ENCODE results near the gene TTI1.

Gene TTI1

GRCh38 chr20:38057351-38057972 is 24.2 kb upstream of the TTI1 start:
- peak; percentile 69 for DNase-seq (ENCODE audit: low spot score)
- peak; percentile 58 for TF ChIP-seq CTCF (IDR thresholded peaks at IDR 0.05; ENCODE audit: borderline replicate concordance, control extremely low read depth, extremely low read depth, insufficient read depth, missing control alignments)
- in situ Hi-C loops (cut with MboI; ENCODE audit: low sequenced_read_pairs, unreplicated experiment): loop anchor here (5.0 kb wide), 1 partner anchor 165 kb away; no protein-coding TSS in a partner anchor

GRCh38 chr20:38055848-38056247 is 22.6 kb upstream of the TTI1 start:
- in situ Hi-C loops (cut with MboI; ENCODE audit: low sequenced_read_pairs, unreplicated experiment): loop anchor here (5.0 kb wide), 1 partner anchor 166 kb away; no protein-coding TSS in a partner anchor
- no peak for DNase-seq (ENCODE audit: low spot score)
- TF ChIP-seq CTCF (IDR thresholded peaks at IDR 0.05; ENCODE audit: borderline replicate concordance, control extremely low read depth, extremely low read depth, insufficient read depth, missing control alignments): no peak

DNA sequence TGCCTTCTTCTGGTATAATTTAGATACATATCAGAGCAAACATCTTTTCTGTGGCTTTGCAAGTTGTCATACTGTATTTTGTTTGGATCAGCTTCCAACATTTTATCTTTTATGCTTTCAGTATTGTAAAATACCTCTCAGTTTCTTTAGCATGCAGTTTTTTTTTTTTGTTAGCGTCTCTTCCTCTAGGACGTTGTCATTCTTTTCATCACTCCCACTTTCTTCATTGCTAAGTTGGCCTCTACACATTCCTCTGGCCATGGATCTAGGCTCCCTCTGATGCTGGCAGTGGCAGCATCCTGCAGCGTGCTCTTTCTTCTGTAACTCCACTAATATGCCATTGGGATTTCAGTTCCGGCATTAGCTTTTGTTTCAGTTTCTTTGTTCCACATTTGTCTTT is 22.0 kb upstream of the TTI1 start:
- DNase-seq (ENCODE audit: low spot score): no peak
- in situ Hi-C loops (cut with MboI; ENCODE audit: low sequenced_read_pairs, unreplicated experiment): loop anchor here (5.0 kb wide), 1 partner anchor 167 kb away; no protein-coding TSS in a partner anchor
- TF ChIP-seq CTCF (IDR thresholded peaks at IDR 0.05; ENCODE audit: borderline replicate concordance, control extremely low read depth, extremely low read depth, insufficient read depth, missing control alignments): no peak

- DNase-seq (ENCODE audit: low spot score): no peak
- in situ Hi-C loops (cut with MboI; ENCODE audit: low sequenced_read_pairs, unreplicated experiment): loop anchor here (5.0 kb wide), 1 partner anchor 168 kb away; no protein-coding TSS in a partner anchor
- no peak for TF ChIP-seq CTCF (IDR thresholded peaks at IDR 0.05; ENCODE audit: borderline replicate concordance, control extremely low read depth, extremely low read depth, insufficient read depth, missing control alignments)
Measured at GRCh38 chr20:38054647-38055046, 21.4 kb upstream of the TTI1 start.

DNA sequence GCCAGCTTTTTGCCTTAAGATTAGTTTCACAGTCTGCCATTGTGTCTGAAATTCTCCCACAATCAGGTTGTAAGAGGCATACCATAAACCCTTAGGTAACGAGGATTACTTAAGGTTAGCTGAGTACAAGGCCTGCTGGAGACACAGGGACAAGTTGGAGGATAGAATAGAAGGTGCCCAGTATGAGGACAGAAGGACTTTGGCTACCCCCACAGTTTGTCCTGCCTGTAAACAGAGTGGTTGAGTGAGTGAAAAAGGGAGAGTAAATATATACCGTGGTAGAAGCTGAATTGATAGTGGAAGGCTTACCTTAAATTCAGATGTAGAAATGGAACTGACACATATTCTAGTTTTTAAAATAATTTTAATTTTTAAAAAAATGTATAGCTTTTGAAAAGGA is 19.6 kb upstream of the TTI1 start:
- DNase-seq (ENCODE audit: low spot score): no peak
- TF ChIP-seq CTCF (IDR thresholded peaks at IDR 0.05; ENCODE audit: borderline replicate concordance, control extremely low read depth, extremely low read depth, insufficient read depth, missing control alignments): no peak
- in situ Hi-C loops (cut with MboI; ENCODE audit: low sequenced_read_pairs, unreplicated experiment): no loop called here

GRCh38 chr20:38050686-38051085 is 17.4 kb upstream of the TTI1 start:
- no peak for TF ChIP-seq CTCF (IDR thresholded peaks at IDR 0.05; ENCODE audit: borderline replicate concordance, control extremely low read depth, extremely low read depth, insufficient read depth, missing control alignments)
- DNase-seq (ENCODE audit: low spot score): no peak
- in situ Hi-C loops (cut with MboI; ENCODE audit: low sequenced_read_pairs, unreplicated experiment): no loop called here

All from GM13976 (cell line).